Activated CD8-positive, alpha-beta T cell treated with anti-CD3 and anti-CD28 coated beads for 36 hours (primary cell): ENCODE results near the gene SLC39A5. TPM values are rescaled to one million over a fixed set of nuclear protein-coding genes. Genes with fewer than 3 reads are reported as not detected.

Experiments
- ATAC-seq: fragments of 200-7000 bp; cut with Tn5 transposase; one replicate; pipeline ENCODE4 v1.10.0; 2021; ENCODE audit warnings: mild to moderate bottlenecking, moderate library complexity
- CTCF ChIA-PET: fragments of 350-600 bp; sonication (Branson Sonifier 250); formaldehyde crosslinking; loops from one replicate; lab custom pipeline; 2021; ENCODE audit warnings: antibody characterized with exemption; lab: Charles Lee
- POLR2A ChIA-PET: fragments of 350-600 bp; sonication (Branson Sonifier 250); formaldehyde crosslinking; loops from one replicate; lab custom pipeline; 2021; ENCODE audit warnings: antibody characterized with exemption; lab: Charles Lee
- DNase-seq: peaks from one replicate; pipeline ENCODE4 v3.0.0-alpha.2; 2020
- H3K27ac Mint-ChIP-seq: one replicate; pipeline ENCODE4 v1.8.0; 2021; ENCODE audit warnings: mild to moderate bottlenecking, mixed read lengths
- H3K27me3 Mint-ChIP-seq: one replicate; pipeline ENCODE4 v1.8.0; 2021; ENCODE audit warnings: mixed read lengths
- H3K36me3 Mint-ChIP-seq: one replicate; pipeline ENCODE4 v1.8.0; 2021; ENCODE audit warnings: low read depth, mixed read lengths
- H3K4me1 Mint-ChIP-seq: one replicate; pipeline ENCODE4 v1.8.0; 2021; ENCODE audit warnings: low read depth, mixed read lengths
- H3K4me3 Mint-ChIP-seq: one replicate; pipeline ENCODE4 v1.8.0; 2021; ENCODE audit warnings: mild to moderate bottlenecking, moderate library complexity, mixed read lengths
- H3K9me3 Mint-ChIP-seq: one replicate; pipeline ENCODE4 v1.8.0; 2021; ENCODE audit warnings: mixed read lengths
- intact Hi-C: fragments of 100-400 bp; cut with micrococcal nuclease; formaldehyde crosslinking; loops from one replicate; pipeline ENCODE4 v1.10.0; 2022
- total RNA-seq, 2 experiments: library from RNA; stranded (reverse); gene quantifications; one replicate each; pipeline ENCODE4 v1.2.3, GENCODE V29; 2021
- TF ChIP-seq, protein P1 (sequence below): fragments of 200-600 bp; IDR thresholded peaks from one replicate; pipeline ENCODE4 v1.8.0; 2022; ENCODE audit warnings: antibody characterized with exemption, mild to moderate bottlenecking

The SLC39A5 gene
- total RNA-seq, 2 experiments from 2014 or later: 0.41 to 0.54 TPM

DNA sequence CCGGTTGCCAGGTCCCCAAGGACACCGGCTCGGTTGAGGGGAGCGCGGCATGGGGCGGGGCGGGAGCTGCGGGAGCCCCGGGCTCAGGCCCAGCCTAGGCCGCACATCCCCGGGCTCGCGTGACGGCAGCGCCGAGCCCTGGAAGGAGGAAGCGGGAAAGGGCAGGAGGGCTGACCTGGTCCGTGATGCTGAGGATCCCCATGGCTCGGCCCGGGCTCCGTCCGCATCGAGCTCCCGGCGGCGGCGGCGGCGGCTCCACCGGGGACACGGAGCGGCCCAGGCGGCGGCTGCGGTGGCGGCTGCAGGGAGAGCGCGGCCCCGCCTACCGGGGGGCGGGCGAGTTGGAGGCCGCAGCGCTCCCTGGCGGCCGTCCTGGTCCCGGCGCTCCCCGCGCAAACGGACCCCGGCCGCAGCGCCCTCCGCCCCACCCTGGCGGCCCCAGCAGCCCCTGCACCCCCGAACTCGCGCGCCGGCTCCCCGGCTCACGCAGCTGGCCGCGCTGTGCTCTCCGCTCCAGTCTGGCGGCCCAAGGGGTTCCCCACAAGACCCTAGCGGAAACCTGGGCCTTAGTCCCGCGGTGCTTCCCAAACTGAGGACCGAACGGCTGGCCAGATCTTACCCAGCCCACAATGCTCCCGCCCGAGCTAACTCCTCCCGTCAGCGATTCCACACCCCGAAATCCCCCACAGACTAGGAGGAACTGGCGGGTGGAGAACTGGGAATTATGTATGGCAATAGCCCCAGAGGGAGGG is 28.4 kb downstream of the SLC39A5 start, which contains the start of gene ANKRD52:
Gene ANKRD52, minus strand, starts transcription at position 317 of the 752 bp plus-strand sequence. Its CDS starts 115 bp downstream, at position 202.
- H3K9me3 Mint-ChIP-seq: no peaks in the 10 kb centered on the region
- H3K27ac Mint-ChIP-seq: peak within 1 kb of the TSS; percentile 87
- H3K36me3 Mint-ChIP-seq: peaks cover 18% of the 10 kb centered on the region
- POLR2A ChIA-PET: interaction anchor here (0.7 to 3.5 kb wide), 12 partner anchors 9 to 192 kb away, joined by 3 to 17 read pairs (median 6); partner anchors contain the start of genes CNPY2, COQ10A, RNF41 and SMARCC2
- CTCF ChIA-PET: interaction anchor here (0.6 to 3.4 kb wide), 30 partner anchors 10 to 256 kb away, joined by 3 to 40 read pairs (median 4); partner anchors contain the start of genes COQ10A, MYL6B, RNF41 and SMARCC2
- ATAC-seq: peak; percentile 94
- no peaks in the 10 kb centered on the region for H3K27me3 Mint-ChIP-seq
- DNase-seq: peak; percentile 81
- peaks cover 19% of the 10 kb centered on the region for H3K4me1 Mint-ChIP-seq
- intact Hi-C loops: loop anchor here (5.0 to 10.0 kb wide), 2 partner anchors 66 to 133 kb away; partner anchors contain the start of gene ESYT1
- TF ChIP-seq, protein P1, sequence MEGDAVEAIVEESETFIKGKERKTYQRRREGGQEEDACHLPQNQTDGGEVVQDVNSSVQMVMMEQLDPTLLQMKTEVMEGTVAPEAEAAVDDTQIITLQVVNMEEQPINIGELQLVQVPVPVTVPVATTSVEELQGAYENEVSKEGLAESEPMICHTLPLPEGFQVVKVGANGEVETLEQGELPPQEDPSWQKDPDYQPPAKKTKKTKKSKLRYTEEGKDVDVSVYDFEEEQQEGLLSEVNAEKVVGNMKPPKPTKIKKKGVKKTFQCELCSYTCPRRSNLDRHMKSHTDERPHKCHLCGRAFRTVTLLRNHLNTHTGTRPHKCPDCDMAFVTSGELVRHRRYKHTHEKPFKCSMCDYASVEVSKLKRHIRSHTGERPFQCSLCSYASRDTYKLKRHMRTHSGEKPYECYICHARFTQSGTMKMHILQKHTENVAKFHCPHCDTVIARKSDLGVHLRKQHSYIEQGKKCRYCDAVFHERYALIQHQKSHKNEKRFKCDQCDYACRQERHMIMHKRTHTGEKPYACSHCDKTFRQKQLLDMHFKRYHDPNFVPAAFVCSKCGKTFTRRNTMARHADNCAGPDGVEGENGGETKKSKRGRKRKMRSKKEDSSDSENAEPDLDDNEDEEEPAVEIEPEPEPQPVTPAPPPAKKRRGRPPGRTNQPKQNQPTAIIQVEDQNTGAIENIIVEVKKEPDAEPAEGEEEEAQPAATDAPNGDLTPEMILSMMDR: peak; percentile 80
- peak within 1 kb of the TSS; percentile 88 for H3K4me3 Mint-ChIP-seq

DNA sequence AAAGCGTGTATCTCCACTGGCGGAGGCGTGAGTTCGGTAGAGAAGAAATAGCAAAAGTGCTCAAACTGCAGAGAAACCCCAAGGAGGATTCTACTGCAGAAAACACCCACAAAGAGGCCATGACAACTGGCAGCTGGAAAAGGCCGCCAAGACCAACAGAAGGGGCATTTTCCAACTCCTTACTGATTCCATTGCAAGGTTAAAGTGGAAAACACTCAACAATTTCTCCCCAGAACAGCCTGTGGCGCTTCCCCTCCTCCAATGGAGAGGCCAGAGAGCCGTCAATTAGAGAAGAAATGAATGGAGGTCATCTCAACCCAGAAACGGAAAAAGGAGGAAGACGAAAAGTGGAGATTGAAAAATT is 29.0 kb downstream of the SLC39A5 start:
- no peak for DNase-seq
- intact Hi-C loops: loop anchor here (5.0 to 10.0 kb wide), 2 partner anchors 67 to 134 kb away; partner anchors contain the start of gene ESYT1
- peaks cover 19% of the 10 kb centered on the region for H3K4me1 Mint-ChIP-seq
- TF ChIP-seq, protein P1: no peak
- peak overlapping the region; percentile 87 for H3K27ac Mint-ChIP-seq
- ChIA-PET CTCF (interaction anchor here (0.6 to 3.4 kb wide), 23 partner anchors 9 to 256 kb away, joined by 3 to 40 read pairs (median 5); partner anchors contain the start of genes COQ10A, MYL6B, RNF41 and SMARCC2), POLR2A (interaction anchor here (0.7 to 3.5 kb wide), 8 partner anchors 8 to 178 kb away, joined by 3 to 17 read pairs (median 6); partner anchors contain the start of genes COQ10A, RNF41, SMARCC2 and ZC3H10)
- H3K4me3 Mint-ChIP-seq: peak overlapping the region; percentile 88
- peaks cover 13% of the 10 kb centered on the region for H3K36me3 Mint-ChIP-seq
- no peak for ATAC-seq
- no peaks in the 10 kb centered on the region for H3K27me3 Mint-ChIP-seq
- no peaks in the 10 kb centered on the region for H3K9me3 Mint-ChIP-seq

DNA sequence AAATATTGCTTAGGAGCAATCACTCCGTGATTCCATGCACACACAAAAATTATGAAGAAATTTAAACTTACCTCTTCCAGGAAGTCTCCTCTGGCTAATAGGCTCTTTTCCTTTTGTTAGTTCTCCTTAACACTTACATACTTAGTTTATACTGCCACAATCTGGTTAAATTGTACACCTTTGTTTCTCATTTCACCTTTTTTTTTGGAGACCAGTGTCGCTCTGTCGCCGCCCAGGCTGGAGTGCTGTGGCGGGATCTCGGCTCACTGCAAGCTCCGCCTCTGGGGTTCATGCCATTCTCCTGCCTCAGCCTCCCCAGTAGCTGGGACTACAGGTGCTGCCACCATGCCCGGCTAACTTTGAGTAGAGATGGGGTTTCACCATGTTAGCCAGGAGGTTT is 30.5 kb downstream of the SLC39A5 start:
- POLR2A ChIA-PET: no interaction called here
- H3K36me3 Mint-ChIP-seq: peaks cover 4% of the 10 kb centered on the region
- peaks cover 19% of the 10 kb centered on the region for H3K4me1 Mint-ChIP-seq
- DNase-seq: no peak
- H3K4me3 Mint-ChIP-seq: no peak overlapping the region
- H3K27me3 Mint-ChIP-seq: no peaks in the 10 kb centered on the region
- TF ChIP-seq, protein P1: no peak
- no peak for ATAC-seq
- CTCF ChIA-PET: interaction anchor here (1.6 to 1.7 kb wide), 2 partner anchors 38 to 55 kb away, joined by 6 to 7 read pairs; partner anchors contain the start of gene RNF41
- intact Hi-C loops: no loop called here
- H3K27ac Mint-ChIP-seq: no peak overlapping the region
- H3K9me3 Mint-ChIP-seq: no peaks in the 10 kb centered on the region

DNA sequence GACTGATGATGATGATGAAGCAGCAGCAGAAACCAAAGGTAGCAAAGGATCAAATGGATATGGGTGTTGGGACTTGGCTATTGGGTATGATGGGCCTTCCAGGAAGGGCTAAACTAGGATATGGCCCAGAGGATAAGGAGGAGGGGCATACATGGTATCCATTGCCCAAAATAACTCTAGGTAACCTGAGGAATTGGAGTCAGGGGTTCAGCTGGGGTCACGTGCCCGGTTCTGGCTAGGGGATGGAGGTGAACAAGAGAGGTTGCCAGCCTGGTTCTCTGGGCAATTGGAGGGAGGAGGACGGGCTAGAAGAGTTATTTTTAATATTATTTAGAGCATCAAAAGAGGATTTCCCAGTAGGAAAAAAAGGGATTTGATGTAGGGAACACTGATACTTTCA is 31.1 kb downstream of the SLC39A5 start:
- no peak overlapping the region for H3K27ac Mint-ChIP-seq
- no peak for DNase-seq
- intact Hi-C loops: no loop called here
- no peak for ATAC-seq
- H3K27me3 Mint-ChIP-seq: no peaks in the 10 kb centered on the region
- TF ChIP-seq, protein P1: no peak
- POLR2A ChIA-PET: interaction anchor here (0.6 kb wide), 1 partner anchor 73 kb away, joined by 4 read pairs; no protein-coding TSS in a partner anchor
- H3K4me1 Mint-ChIP-seq: peaks cover 22% of the 10 kb centered on the region
- peaks cover 3% of the 10 kb centered on the region for H3K36me3 Mint-ChIP-seq
- CTCF ChIA-PET: interaction anchor here (1.0 to 1.7 kb wide), 4 partner anchors 38 to 232 kb away, joined by 3 to 7 read pairs (median 4); partner anchors contain the start of gene RNF41
- H3K4me3 Mint-ChIP-seq: no peak overlapping the region
- H3K9me3 Mint-ChIP-seq: no peaks in the 10 kb centered on the region
